GM23248 (cell line): ENCODE data around the gene DOCK10. TPM values are rescaled to one million over a fixed set of nuclear protein-coding genes. Genes with fewer than 3 reads are reported as not detected.

Source experiments
- DNase-seq: peaks from one replicate; pipeline ENCODE4 v3.0.0-alpha.2; 2015
- H2AFZ ChIP-seq: fragments of 200-600 bp; sonication (generic); 2 replicates; pipeline ENCODE4 v1.6.1; 2016; ENCODE audit warnings: antibody characterized with exemption
- H3F3A ChIP-seq: fragments of 200-600 bp; sonication (generic); 2 replicates; pipeline ENCODE4 v1.6.1; 2016; ENCODE audit warnings: mild to moderate bottlenecking, antibody characterized with exemption, mixed run types; ENCODE audit not compliant: insufficient read depth
- H3K27ac ChIP-seq: fragments of 200-600 bp; sonication (generic); 2 replicates; pipeline ENCODE4 v1.5.1; 2016; ENCODE audit warnings: mild to moderate bottlenecking
- H3K27me3 ChIP-seq: fragments of 200-600 bp; sonication (generic); replicated peaks from 2 replicates; pipeline ENCODE4 v1.6.1; 2016; ENCODE audit warnings: mild to moderate bottlenecking; ENCODE audit not compliant: insufficient read depth
- H3K36me3 ChIP-seq: fragments of 200-600 bp; sonication (generic); 2 replicates; pipeline ENCODE4 v1.6.1; 2016; ENCODE audit warnings: low read depth, mild to moderate bottlenecking
- H3K4me1 ChIP-seq: fragments of 200-600 bp; sonication (generic); 2 replicates; pipeline ENCODE4 v1.6.1; 2016; ENCODE audit warnings: mild to moderate bottlenecking; ENCODE audit not compliant: insufficient read depth
- H3K4me2 ChIP-seq: fragments of 200-600 bp; sonication (generic); one replicate; pipeline ENCODE4 v1.6.1; 2016; ENCODE audit warnings: mild to moderate bottlenecking; ENCODE audit not compliant: unreplicated experiment
- H3K4me3 ChIP-seq: fragments of 200-600 bp; sonication (generic); 2 replicates; pipeline ENCODE4 v1.5.1; 2016; ENCODE audit warnings: mild to moderate bottlenecking
- H3K79me2 ChIP-seq: fragments of 200-600 bp; sonication (generic); 2 replicates; pipeline ENCODE4 v1.6.1; 2016; ENCODE audit warnings: mild to moderate bottlenecking; ENCODE audit not compliant: insufficient read depth
- H3K9ac ChIP-seq: fragments of 200-600 bp; sonication (generic); 2 replicates; pipeline ENCODE4 v1.6.1; 2016; ENCODE audit warnings: mild to moderate bottlenecking
- H3K9me2 ChIP-seq: fragments of 200-600 bp; sonication (generic); 2 replicates; pipeline ENCODE4 v1.6.1; 2016; ENCODE audit warnings: mixed run types, mild to moderate bottlenecking, moderate library complexity; ENCODE audit not compliant: insufficient read depth
- H3K9me3 ChIP-seq: fragments of 200-600 bp; sonication (generic); one replicate; pipeline ENCODE4 v1.6.1; 2017; ENCODE audit warnings: low read depth
- H4K20me1 ChIP-seq: fragments of 200-600 bp; sonication (generic); 2 replicates; pipeline ENCODE4 v1.6.0; 2016; ENCODE audit not compliant: insufficient read depth
- EZH2 ChIP-seq: fragments of 200-600 bp; sonication (generic); IDR thresholded peaks from 2 replicates; pipeline ENCODE4 v1.6.1; 2018; ENCODE audit warnings: antibody characterized with exemption, mild to moderate bottlenecking; ENCODE audit not compliant: insufficient read depth, poor library complexity, severe bottlenecking
- EZH2phosphoT487 ChIP-seq: fragments of 200-600 bp; sonication (generic); IDR thresholded peaks from 2 replicates; pipeline ENCODE4 v1.6.1; 2018; ENCODE audit warnings: antibody characterized with exemption, moderate library complexity, mild to moderate bottlenecking, low read depth; ENCODE audit not compliant: insufficient read depth
- WGBS, 2 experiments: methylation state at CpG; one replicate each; pipeline ENCODE4 v1.1.6; 2015 to 2017; ENCODE audit warnings: low lambda C conversion rate in 2 of 2, low coverage in 1 of 2; ENCODE audit errors: missing lambda C conversion rate in 2 of 2; 5-methylcytosine and 5-hydroxymethylcytosine counted together
- in situ Hi-C: fragments of 300-500 bp; cut with MboI; formaldehyde crosslinking; loops from 2 replicates; pipeline ENCODE4 v1.15.0; 2020
- polyA plus RNA-seq: library from polyadenylated mRNA; unstranded; fragments of >200 nt; fragmentation: Nextera tagmentation; extraction: Ambion mirVana; gene quantifications from 2 replicates; pipeline ENCODE4 v1.2.1, GENCODE V29; 2016
- total RNA-seq: library from RNA; depleted of rRNA; stranded (reverse); fragments of >200 nt; shearing (Covaris generic); gene quantifications from 2 replicates; pipeline ENCODE4 v1.2.3, GENCODE V29; 2014

The DOCK10 gene
- total and polyA plus RNA-seq, 2 experiments from 2014 or later = 8.5 to 19.2 TPM

- Histone ChIP-seq H3K9ac (no peak overlapping the region), H3K27ac (no peak overlapping the region), H3K4me3 (no peak overlapping the region), H3K9me2 (no peaks in the 10 kb centered on the region), H3K79me2 (peaks cover 100% of the 10 kb centered on the region), H3F3A (peaks cover 25% of the 10 kb centered on the region; the same call in 1 of the 2 replicates), H2AFZ (no peak overlapping the region), H3K27me3 (no peaks in the 10 kb centered on the region), H3K36me3 (no peaks in the 10 kb centered on the region), H3K4me2 (no peak overlapping the region), H4K20me1 (no peaks in the 10 kb centered on the region), H3K4me1 (peaks cover 47% of the 10 kb centered on the region), H3K9me3 (no peaks in the 10 kb centered on the region)
- WGBS, 2 experiments = 98% methylated on average over 3 of the region's 3 CpGs
- DNase-seq = peak; percentile 23
- in situ Hi-C loops = loop anchor here (10.0 kb wide), 1 partner anchor 95 kb away; no protein-coding TSS in a partner anchor
- TF ChIP-seq EZH2phosphoT487 (no peak), EZH2 (no peak)
These were observed 42.5 kb downstream of the DOCK10 start for GRCh38 chr2:224999754-225000153.

GRCh38 chr2:224999321-224999720 lies 42.9 kb downstream of the DOCK10 start:
- in situ Hi-C loops = no loop called here
- no peaks in the 10 kb centered on the region; the same call in 1 of the 2 replicates for H3K36me3 ChIP-seq

GRCh38 chr2:224997802-224998201 lies 44.5 kb downstream of the DOCK10 start:
- Histone ChIP-seq H3K9me3 (no peaks in the 10 kb centered on the region), H4K20me1 (no peaks in the 10 kb centered on the region), H3K27ac (peak overlapping the region; percentile 79), H3K79me2 (peaks cover 100% of the 10 kb centered on the region), H3K4me2 (peak overlapping the region; percentile 69), H3K27me3 (no peaks in the 10 kb centered on the region), H3K4me3 (peak overlapping the region; percentile 52), H3F3A (peaks cover 25% of the 10 kb centered on the region; the same call in 1 of the 2 replicates), H3K9me2 (no peaks in the 10 kb centered on the region), H3K4me1 (peaks cover 42% of the 10 kb centered on the region), H3K9ac (peak overlapping the region; percentile 73), H2AFZ (peak overlapping the region; percentile 53), H3K36me3 (no peaks in the 10 kb centered on the region; the same call in 1 of the 2 replicates)
- in situ Hi-C loops = no loop called here
- no peak for TF ChIP-seq EZH2phosphoT487
- TF ChIP-seq EZH2 = no peak
- DNase-seq = peak; percentile 81
- 34% methylated on average over 8 of the region's 8 CpGs for WGBS, 2 experiments

More at GRCh38 chr2:224999321-224999720, 42.9 kb downstream of the DOCK10 start:
- no peak overlapping the region for H3K4me2 ChIP-seq
- H4K20me1 ChIP-seq = no peaks in the 10 kb centered on the region
- H3K4me3 ChIP-seq = no peak overlapping the region
- no peak overlapping the region for H3K27ac ChIP-seq
- peaks cover 43% of the 10 kb centered on the region for H3K4me1 ChIP-seq
- no peaks in the 10 kb centered on the region for H3K27me3 ChIP-seq
- no peaks in the 10 kb centered on the region for H3K9me2 ChIP-seq
- WGBS, 2 experiments = 51 to 75% methylated on average over 1 of the region's 1 CpG
- no peak overlapping the region for H3K9ac ChIP-seq
- H3K9me3 ChIP-seq = no peaks in the 10 kb centered on the region
- peaks cover 100% of the 10 kb centered on the region for H3K79me2 ChIP-seq
- DNase-seq = no peak
- no peak overlapping the region for H2AFZ ChIP-seq
- TF ChIP-seq EZH2 = no peak
- no peak for TF ChIP-seq EZH2phosphoT487
- peaks cover 25% of the 10 kb centered on the region; the same call in 1 of the 2 replicates for H3F3A ChIP-seq

GRCh38 chr2:224995419-224995818 lies 46.8 kb downstream of the DOCK10 start:
- Histone ChIP-seq H3K27me3 (no peaks in the 10 kb centered on the region), H3K9me3 (no peaks in the 10 kb centered on the region), H4K20me1 (no peaks in the 10 kb centered on the region), H3K4me1 (peaks cover 49% of the 10 kb centered on the region), H2AFZ (no peak overlapping the region), H3K4me3 (no peak overlapping the region), H3K27ac (no peak overlapping the region), H3K9me2 (no peaks in the 10 kb centered on the region), H3F3A (peaks cover 30% of the 10 kb centered on the region; the same call in 1 of the 2 replicates), H3K4me2 (no peak overlapping the region), H3K79me2 (peaks cover 100% of the 10 kb centered on the region), H3K9ac (no peak overlapping the region), H3K36me3 (peaks cover under 1% of the 10 kb centered on the region; the same call in 1 of the 2 replicates)
- TF ChIP-seq EZH2 = no peak
- no peak for TF ChIP-seq EZH2phosphoT487
- peak; percentile 32 for DNase-seq
- WGBS, 2 experiments = 96 to 100% methylated on average over 3 of the region's 3 CpGs
- in situ Hi-C loops = no loop called here
